COR-L47 (cell line): Measurements from ENCODE around the gene CIRBP.
"Not testable (repeated sequence)": the region's sequence is repeated elsewhere in the genome, so short reads cannot be mapped to it uniquely, and the experiment has no call there.

Experiments used
- DNase-seq: peaks from one replicate; lab custom pipeline; 2025; lab: John Stamatoyannopoulos, UW

CIRBP gene

GRCh38 chr19:1291761-1292418 lies 22.8 kb downstream of the CIRBP start:
- DNase-seq: no peak

DNA sequence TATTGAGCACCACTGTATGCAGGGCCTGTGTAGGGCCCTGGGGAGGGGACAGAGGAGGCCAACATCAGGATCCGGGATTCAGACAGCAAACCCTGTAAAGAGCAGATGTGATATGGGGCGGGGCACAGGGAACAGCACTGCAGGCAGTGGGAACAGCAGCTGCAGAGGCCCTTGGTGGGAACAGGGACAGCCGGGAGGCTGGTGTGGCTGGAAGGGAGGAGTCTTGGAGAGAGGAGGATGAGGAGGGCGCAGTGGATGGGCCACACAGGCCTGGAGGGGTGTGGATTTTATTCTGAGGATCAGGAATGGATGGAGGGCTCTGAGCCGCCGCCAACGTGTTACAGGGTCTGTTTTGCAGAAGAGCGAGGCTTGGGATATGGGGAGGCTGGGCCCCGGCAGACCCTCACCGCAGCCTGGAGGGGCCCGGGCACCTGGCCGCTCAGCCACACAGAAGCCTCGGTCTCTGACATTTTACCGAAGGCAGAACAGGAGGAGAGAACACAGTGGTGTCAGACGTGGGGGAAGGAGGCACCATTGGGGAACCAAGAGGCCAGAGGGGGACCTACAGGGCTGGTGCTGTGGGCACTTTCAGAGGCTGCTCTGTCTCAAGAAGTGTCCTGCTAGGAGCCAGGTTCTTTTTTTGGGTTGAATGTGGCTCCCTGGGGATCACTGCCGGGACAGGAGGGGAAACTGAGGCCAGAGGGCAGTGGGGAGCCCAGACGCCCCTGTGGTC lies 23.5 kb downstream of the CIRBP start:
- no peak for DNase-seq

GRCh38 chr19:1293782-1294604 lies 24.9 kb downstream of the CIRBP start:
- DNase-seq: no peak

GRCh38 chr19:1294688-1295087 lies 25.6 kb downstream of the CIRBP start:
- no peak for DNase-seq

DNA sequence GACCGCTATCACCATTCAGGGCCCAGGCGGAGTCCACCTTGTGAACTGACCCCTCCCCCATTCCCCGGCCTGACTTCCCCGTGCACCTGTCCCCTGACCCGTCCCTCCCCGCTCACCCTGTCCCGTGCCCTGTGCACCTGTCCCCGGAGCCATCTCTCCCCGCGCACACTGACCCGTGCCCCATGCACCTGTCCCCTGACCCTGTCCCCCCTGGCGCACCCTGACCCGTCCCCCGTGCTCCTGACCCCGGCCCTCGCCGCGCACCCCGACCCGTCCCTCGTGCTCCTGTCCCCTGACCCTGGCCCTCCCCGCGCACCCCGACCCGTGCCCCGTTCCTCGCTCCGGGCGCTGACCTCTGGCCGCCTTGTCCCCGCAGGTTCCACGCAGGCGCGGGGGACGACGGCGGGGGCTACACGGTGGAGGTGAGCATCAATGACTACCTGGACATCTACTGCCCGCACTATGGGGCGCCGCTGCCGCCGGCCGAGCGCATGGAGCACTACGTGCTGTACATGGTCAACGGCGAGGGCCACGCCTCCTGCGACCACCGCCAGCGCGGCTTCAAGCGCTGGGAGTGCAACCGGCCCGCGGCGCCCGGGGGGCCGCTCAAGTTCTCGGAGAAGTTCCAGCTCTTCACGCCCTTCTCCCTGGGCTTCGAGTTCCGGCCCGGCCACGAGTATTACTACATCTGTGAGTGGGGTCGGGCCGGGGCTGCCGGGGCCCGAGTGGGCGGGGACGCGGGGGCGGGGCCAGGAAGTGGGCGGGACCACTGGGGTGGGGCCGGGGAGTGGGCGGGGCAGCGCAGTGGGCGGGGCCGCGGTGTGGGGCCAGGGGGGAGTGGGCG lies 26.3 kb downstream of the CIRBP start:
- no peak for DNase-seq

GRCh38 chr19:1296078-1296477 lies 26.9 kb downstream of the CIRBP start:
- no peak for DNase-seq

DNA sequence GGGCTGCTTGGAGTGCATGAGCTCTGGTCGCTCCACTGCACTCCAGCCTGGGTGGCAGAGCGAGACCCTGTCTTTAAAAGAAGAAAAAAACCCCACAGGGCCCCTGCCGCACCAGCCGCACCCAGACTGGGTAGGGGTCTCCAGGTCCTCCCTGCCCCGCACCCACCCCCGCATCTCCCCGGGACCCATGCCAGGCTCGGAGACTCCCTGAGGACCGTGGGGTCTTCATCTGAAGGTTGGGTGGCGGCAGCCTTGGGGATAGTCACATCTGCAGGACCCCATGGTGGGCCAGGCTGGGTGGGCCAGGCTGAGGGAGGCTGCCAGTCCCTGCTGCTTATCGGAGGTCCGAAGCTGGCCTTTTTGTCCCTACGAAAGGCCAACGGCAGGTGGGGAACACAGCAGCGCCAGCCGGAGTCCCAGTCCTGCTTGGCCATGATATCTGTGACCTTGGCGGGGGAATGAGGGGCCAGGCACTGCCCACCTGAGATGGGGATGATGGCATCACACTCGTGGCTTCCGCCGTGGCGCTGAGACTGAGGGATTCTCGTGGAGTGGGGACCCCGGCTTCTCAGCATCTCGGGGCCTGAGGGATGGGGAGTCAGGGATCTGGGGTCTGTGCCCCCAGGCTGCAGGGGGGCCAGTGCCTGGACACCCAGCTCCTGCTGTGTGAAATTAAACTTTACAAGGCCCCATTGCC lies 27.6 kb downstream of the CIRBP start:
- DNase-seq: no peak

DNA sequence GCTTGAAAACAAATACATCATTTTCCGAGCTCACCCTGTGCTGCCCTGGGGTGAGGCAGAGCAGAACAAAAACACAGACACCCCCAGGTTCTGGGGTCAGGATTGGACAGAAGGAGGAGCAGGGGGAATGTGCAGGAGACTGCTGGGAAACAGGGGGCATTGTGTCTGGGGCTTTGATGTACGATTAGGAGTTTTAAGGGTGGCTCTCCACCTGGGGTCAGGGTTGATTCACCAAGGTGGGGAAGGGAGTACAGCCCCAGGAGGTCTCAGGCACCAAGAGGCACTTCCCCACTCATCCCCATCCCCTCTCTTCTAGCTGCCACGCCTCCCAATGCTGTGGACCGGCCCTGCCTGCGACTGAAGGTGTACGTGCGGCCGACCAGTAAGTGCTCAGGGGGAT lies 29.1 kb downstream of the CIRBP start:
- DNase-seq: no peak

DNA sequence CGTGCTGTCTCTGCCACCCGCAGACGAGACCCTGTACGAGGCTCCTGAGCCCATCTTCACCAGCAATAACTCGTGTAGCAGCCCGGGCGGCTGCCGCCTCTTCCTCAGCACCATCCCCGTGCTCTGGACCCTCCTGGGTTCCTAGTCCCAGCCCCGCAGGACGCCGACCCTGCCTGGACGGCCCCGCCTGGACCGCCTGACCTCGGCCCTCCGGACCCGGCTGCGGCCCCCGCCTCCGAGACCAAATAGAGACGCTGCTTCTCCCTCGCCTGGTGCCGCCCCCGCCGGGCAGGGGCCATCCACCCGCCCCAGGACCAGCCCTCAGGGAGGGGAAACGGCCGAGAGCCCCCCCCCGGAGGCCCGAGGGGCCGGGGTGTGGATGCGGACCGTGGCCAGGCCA lies 30.7 kb downstream of the CIRBP start:
- no peak for DNase-seq

DNA sequence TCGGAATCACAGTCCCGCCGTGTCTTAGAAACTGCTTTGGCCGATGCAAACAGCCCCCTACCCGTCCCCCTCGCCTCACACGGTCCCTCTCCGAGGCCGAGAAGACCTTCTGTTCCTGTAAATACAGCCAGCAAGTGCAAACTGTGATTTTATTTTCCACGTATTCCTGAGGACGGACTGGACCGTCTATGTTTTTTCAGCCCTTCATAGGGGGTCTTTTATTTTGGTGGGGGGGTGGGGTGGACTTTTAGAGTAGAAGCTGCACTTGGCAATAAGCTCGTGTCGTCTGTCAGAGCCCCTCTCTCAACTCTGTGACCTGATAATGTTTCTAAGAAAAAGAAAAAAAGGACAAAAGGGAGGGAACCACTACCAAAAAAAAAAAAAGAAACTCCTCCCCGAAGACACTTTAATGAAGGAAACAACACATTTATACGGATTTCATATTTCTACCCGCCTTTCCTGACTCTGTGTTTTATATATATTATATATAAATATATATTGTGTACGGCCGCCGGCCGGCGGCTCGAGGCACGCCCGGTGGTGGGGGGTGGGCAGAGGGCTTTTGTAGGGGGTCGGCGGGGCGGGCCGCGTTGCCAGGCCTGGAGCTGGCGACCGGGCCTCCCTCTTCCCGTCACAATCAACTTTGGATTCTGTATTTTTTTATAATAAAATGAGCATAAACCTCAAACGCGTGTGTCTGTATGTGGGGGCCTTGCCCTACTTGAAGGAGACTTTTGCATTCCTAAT lies 31.8 kb downstream of the CIRBP start:
- no peak for DNase-seq

GRCh38 chr19:1302533-1303239 lies 33.6 kb downstream of the CIRBP start:
- no peak for DNase-seq

GRCh38 chr19:1304197-1304924 lies 35.2 kb downstream of the CIRBP start:
- no peak for DNase-seq

DNA sequence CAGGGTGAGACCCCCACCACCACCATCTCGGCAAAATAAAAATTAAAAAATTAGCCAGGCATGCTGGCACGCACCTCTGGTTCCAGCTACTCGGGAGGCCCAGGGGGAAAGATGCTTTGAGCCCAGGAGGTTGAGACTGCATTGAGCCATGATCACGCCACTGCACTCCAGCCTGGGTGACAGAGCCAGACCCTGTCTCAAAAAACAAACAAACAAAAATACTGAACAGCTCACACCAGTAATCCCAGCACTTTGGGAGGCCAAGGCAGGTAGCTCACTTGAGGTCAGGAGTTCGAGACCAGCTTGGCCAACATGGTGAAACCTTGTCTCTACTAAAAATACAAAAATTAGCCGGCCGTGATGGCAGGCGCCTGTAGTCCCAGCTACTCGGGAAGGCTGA lies 36.2 kb downstream of the CIRBP start:
- not testable (repeated sequence) for DNase-seq

GRCh38 chr19:1307320-1307719 lies 38.2 kb downstream of the CIRBP start:
- DNase-seq: no peak

DNA sequence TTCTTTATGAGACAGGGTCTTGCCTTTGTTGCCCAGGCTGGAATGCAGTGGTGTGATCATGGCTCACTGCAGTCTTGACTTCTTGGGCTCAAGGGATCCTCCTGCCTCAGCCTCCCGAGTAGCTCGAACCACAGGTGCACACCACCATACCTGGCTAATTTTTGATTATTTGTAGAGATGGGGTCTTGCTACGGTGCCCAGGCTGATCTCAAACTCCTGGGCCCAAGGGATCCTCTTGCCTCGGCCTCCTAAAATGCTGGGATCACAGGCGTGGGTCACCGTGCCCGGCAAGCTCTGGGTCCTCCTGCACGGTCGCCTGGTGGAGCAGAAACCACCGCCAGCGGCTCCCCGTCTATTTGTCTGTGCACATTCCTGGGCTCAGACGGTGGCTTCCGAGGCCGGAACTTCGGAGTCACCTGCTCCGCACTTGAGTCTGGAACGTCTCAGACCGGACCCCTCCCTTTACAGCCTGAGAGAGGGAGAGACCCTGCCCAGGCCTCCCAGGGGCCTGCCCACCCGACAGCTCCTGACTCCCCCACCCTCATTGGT lies 38.7 kb downstream of the CIRBP start:
- DNase-seq: no peak

DNA sequence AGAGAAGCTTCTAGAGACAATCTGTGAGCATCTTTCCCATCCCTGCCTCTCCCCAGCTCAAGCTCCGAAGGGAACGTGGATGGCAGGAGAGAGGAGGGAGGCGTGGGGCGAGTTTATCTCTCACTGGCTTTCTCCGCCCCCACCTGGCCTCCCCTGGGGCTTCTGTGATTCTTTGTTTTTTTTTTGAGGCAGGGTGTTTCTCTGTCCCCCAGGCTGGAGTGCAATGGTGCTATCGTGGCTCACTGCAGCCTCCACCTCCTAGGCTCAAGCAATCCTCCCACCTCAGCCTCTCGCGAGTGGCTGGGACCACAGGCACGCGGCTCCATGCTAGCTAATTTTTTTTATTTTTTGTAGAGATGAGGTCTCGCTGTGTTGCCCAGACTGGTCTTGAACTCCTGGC lies 39.6 kb downstream of the CIRBP start:
- DNase-seq: no peak

- no peak for DNase-seq
Observed at GRCh38 chr19:1309977-1310852, 41.1 kb downstream of the CIRBP start.

- DNase-seq: no peak
Observed at GRCh38 chr19:1310853-1311180, 41.7 kb downstream of the CIRBP start.
